ENCODE measurements around the gene BTBD10. TPM values are rescaled to one million over a fixed set of nuclear protein-coding genes. Genes with fewer than 3 reads are reported as not detected.

The BTBD10 gene
- polyA plus RNA-seq, 1 donor from 2014 or later = 143 TPM

DNA sequence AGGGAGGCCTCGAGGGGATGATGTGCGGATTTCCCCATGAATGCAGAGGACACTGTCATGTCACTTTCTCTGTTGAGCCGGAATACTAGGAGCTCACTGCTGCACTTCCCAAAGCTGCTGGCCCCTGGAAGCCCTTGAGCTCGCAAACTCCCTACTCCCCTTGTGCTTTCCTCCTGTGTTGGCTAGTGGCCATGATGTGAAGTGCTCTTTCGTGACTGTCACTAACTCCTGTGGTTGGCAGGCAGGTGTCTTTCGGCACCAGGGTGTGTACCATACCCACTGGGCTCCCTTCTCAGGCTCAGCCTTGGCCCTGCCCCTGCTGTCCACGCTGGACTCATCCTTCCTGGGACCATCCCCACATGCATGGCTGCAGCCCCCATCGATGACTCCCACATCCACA lies 86.2 kb downstream of the BTBD10 start:
- Histone ChIP-seq H3K4me2 (ENCODE audit: low read length) (no peak overlapping the region), H3K36me3 (ENCODE audit: insufficient read depth, low read length) (no peaks in the 10 kb centered on the region), H3F3A (ENCODE audit: insufficient read depth, low read length, poor library complexity, severe bottlenecking) (no peaks in the 10 kb centered on the region), H3K79me2 (replicated peaks; ENCODE audit: insufficient read depth, low read length) (no peaks in the 10 kb centered on the region), H3K27me3 (ENCODE audit: insufficient read depth, low read depth, low read length) (no peaks in the 10 kb centered on the region), H2AFZ (ENCODE audit: low read depth, low read length) (no peak overlapping the region), H3K9me2 (ENCODE audit: insufficient read depth, low read length) (no peaks in the 10 kb centered on the region), H4K20me1 (ENCODE audit: insufficient read depth) (no peaks in the 10 kb centered on the region), H3K9me3 (ENCODE audit: low read length) (no peaks in the 10 kb centered on the region), H3K27ac (ENCODE audit: low read length) (no peak overlapping the region), H3K4me3 (ENCODE audit: low read length) (no peak overlapping the region), H3K9ac (ENCODE audit: low read length) (no peak overlapping the region)
- no peak for TF ChIP-seq TAF1 (IDR thresholded peaks at IDR 0.05; ENCODE audit: low read depth)
- no peak for TF ChIP-seq EP300 (conservative IDR thresholded peaks at IDR 0.05; ENCODE audit: poor library complexity, severe bottlenecking)
- TF ChIP-seq POLR2AphosphoS5 (IDR thresholded peaks at IDR 0.05) = no peak
- TF ChIP-seq EZH2 (IDR thresholded peaks at IDR 0.05; ENCODE audit: borderline replicate concordance, insufficient read depth, low read length, poor library complexity, severe bottlenecking) = no peak
- TF ChIP-seq, protein P1, sequence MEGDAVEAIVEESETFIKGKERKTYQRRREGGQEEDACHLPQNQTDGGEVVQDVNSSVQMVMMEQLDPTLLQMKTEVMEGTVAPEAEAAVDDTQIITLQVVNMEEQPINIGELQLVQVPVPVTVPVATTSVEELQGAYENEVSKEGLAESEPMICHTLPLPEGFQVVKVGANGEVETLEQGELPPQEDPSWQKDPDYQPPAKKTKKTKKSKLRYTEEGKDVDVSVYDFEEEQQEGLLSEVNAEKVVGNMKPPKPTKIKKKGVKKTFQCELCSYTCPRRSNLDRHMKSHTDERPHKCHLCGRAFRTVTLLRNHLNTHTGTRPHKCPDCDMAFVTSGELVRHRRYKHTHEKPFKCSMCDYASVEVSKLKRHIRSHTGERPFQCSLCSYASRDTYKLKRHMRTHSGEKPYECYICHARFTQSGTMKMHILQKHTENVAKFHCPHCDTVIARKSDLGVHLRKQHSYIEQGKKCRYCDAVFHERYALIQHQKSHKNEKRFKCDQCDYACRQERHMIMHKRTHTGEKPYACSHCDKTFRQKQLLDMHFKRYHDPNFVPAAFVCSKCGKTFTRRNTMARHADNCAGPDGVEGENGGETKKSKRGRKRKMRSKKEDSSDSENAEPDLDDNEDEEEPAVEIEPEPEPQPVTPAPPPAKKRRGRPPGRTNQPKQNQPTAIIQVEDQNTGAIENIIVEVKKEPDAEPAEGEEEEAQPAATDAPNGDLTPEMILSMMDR (IDR thresholded peaks at IDR 0.05; ENCODE audit: poor library complexity, severe bottlenecking) = no peak
- TF ChIP-seq MXI1 (conservative IDR thresholded peaks at IDR 0.05; ENCODE audit: poor library complexity, severe bottlenecking) = no peak

DNA sequence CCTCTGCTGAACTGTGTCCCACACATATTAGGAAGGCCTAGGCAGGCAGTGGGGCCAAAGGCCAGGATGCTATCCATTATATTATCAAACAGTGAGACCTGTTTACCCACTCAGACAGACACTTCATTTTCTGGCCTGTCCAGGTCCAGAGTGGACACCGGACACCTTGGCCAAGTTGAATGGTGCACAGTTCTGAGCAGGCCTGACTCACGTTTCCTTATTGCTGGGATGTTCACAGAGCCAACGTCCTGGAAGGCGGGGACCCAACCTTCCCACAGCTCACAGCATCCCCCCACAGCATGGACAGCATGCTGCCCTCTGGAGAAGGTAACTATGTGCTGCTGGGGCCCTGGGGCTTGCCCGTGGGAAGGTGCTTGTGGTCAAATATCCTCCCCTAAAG lies 86.6 kb downstream of the BTBD10 start:
- no peaks in the 10 kb centered on the region for H3K36me3 ChIP-seq (ENCODE audit: insufficient read depth, low read length)
- no peak overlapping the region for H3K4me3 ChIP-seq (ENCODE audit: low read length)
- no peaks in the 10 kb centered on the region for H3K9me3 ChIP-seq (ENCODE audit: low read length)
- no peak overlapping the region for H3K27ac ChIP-seq (ENCODE audit: low read length)
- TF ChIP-seq, protein P2, sequence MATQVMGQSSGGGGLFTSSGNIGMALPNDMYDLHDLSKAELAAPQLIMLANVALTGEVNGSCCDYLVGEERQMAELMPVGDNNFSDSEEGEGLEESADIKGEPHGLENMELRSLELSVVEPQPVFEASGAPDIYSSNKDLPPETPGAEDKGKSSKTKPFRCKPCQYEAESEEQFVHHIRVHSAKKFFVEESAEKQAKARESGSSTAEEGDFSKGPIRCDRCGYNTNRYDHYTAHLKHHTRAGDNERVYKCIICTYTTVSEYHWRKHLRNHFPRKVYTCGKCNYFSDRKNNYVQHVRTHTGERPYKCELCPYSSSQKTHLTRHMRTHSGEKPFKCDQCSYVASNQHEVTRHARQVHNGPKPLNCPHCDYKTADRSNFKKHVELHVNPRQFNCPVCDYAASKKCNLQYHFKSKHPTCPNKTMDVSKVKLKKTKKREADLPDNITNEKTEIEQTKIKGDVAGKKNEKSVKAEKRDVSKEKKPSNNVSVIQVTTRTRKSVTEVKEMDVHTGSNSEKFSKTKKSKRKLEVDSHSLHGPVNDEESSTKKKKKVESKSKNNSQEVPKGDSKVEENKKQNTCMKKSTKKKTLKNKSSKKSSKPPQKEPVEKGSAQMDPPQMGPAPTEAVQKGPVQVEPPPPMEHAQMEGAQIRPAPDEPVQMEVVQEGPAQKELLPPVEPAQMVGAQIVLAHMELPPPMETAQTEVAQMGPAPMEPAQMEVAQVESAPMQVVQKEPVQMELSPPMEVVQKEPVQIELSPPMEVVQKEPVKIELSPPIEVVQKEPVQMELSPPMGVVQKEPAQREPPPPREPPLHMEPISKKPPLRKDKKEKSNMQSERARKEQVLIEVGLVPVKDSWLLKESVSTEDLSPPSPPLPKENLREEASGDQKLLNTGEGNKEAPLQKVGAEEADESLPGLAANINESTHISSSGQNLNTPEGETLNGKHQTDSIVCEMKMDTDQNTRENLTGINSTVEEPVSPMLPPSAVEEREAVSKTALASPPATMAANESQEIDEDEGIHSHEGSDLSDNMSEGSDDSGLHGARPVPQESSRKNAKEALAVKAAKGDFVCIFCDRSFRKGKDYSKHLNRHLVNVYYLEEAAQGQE (IDR thresholded peaks at IDR 0.05; ENCODE audit: borderline replicate concordance) = no peak
- TF ChIP-seq EZH2 (IDR thresholded peaks at IDR 0.05; ENCODE audit: borderline replicate concordance, insufficient read depth, low read length, poor library complexity, severe bottlenecking) (no peak), MXI1 (conservative IDR thresholded peaks at IDR 0.05; ENCODE audit: poor library complexity, severe bottlenecking) (no peak), TAF1 (IDR thresholded peaks at IDR 0.05; ENCODE audit: low read depth) (no peak)
- H3K79me2 ChIP-seq (replicated peaks; ENCODE audit: insufficient read depth, low read length) = no peaks in the 10 kb centered on the region
- H3K9ac ChIP-seq (ENCODE audit: low read length) = no peak overlapping the region
- H3K27me3 ChIP-seq (ENCODE audit: insufficient read depth, low read depth, low read length) = no peaks in the 10 kb centered on the region
- no peaks in the 10 kb centered on the region for H4K20me1 ChIP-seq (ENCODE audit: insufficient read depth)
- H2AFZ ChIP-seq (ENCODE audit: low read depth, low read length) = no peak overlapping the region
- no peaks in the 10 kb centered on the region for H3F3A ChIP-seq (ENCODE audit: insufficient read depth, low read length, poor library complexity, severe bottlenecking)
- no peaks in the 10 kb centered on the region for H3K9me2 ChIP-seq (ENCODE audit: insufficient read depth, low read length)
- no peak overlapping the region for H3K4me2 ChIP-seq (ENCODE audit: low read length)

DNA sequence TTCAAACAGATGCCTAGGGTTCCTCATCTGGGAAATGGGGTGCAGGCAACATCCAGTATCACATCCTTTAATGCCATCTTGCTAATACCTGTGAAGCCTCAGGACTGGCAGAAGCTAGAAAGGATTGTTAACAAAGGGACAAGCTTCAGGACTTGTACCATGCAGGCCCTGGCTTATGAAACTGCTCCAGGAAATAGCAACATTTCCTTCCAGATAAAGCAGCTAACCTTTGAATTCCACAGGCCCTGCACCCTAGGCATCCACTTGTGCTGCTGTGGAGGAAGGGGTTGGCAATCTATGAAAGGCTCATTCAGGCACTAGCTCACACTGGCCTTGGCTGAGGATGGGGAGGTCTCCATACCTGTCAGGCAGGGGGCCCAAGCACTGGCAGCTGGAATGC lies 87.2 kb downstream of the BTBD10 start:
- Histone ChIP-seq H3K9me3 (ENCODE audit: low read length) (no peaks in the 10 kb centered on the region), H3K9me2 (ENCODE audit: insufficient read depth, low read length) (no peaks in the 10 kb centered on the region), H3F3A (ENCODE audit: insufficient read depth, low read length, poor library complexity, severe bottlenecking) (no peaks in the 10 kb centered on the region), H3K9ac (ENCODE audit: low read length) (no peak overlapping the region), H3K27ac (ENCODE audit: low read length) (no peak overlapping the region), H3K4me2 (ENCODE audit: low read length) (no peak overlapping the region), H3K79me2 (replicated peaks; ENCODE audit: insufficient read depth, low read length) (no peaks in the 10 kb centered on the region), H3K4me3 (ENCODE audit: low read length) (no peak overlapping the region), H3K27me3 (ENCODE audit: insufficient read depth, low read depth, low read length) (no peaks in the 10 kb centered on the region), H3K36me3 (ENCODE audit: insufficient read depth, low read length) (no peaks in the 10 kb centered on the region), H2AFZ (ENCODE audit: low read depth, low read length) (no peak overlapping the region), H4K20me1 (ENCODE audit: insufficient read depth) (no peaks in the 10 kb centered on the region)
- TF ChIP-seq, protein P1 (IDR thresholded peaks at IDR 0.05; ENCODE audit: poor library complexity, severe bottlenecking) = no peak
- TF ChIP-seq, protein P2 (IDR thresholded peaks at IDR 0.05; ENCODE audit: borderline replicate concordance) = no peak
- no peak for TF ChIP-seq EZH2 (IDR thresholded peaks at IDR 0.05; ENCODE audit: borderline replicate concordance, insufficient read depth, low read length, poor library complexity, severe bottlenecking)
- no peak for TF ChIP-seq SMC3 (conservative IDR thresholded peaks at IDR 0.05; ENCODE audit: poor library complexity)
- TF ChIP-seq POLR2AphosphoS5 (IDR thresholded peaks at IDR 0.05) = no peak
- TF ChIP-seq TAF1 (IDR thresholded peaks at IDR 0.05; ENCODE audit: low read depth) = no peak
- no peak for TF ChIP-seq EP300 (conservative IDR thresholded peaks at IDR 0.05; ENCODE audit: poor library complexity, severe bottlenecking)
- TF ChIP-seq MXI1 (conservative IDR thresholded peaks at IDR 0.05; ENCODE audit: poor library complexity, severe bottlenecking) = no peak
- TF ChIP-seq RAD21 (conservative IDR thresholded peaks at IDR 0.05) = no peak

Data from neural cell (in vitro differentiated cells).